GM11168 (cell line): ENCODE measurements around the gene HLA-C.
"Not testable (repeated sequence)": the region's sequence is repeated elsewhere in the genome, so short reads cannot be mapped to it uniquely, and the experiment has no call there.

Source experiments
- in situ Hi-C: fragments of 300-500 bp; cut with MboI; formaldehyde crosslinking; loops from one replicate; pipeline ENCODE4 v1.12.0; 2022; ENCODE audit warnings: low sequenced_read_pairs; ENCODE audit not compliant: unreplicated experiment

The HLA-C gene

DNA sequence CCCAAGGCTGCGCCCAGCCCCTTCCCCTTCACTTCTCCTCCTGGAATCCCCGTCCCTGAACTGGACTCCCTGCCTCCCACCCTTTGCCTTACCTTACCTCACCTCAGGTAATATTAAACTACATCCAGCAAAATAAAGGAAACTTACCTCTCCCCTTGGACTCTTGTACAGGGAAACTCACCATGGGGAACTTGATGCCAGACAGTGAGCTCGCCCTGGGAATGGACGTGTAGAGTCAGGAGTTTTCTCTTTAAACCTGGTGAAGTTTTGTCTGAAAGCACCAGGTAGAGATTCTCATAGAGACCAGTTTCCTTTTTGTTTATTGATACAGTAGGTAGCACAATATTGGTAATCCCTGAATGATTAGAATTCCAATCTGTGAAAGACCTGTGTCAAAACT lies 544 bp upstream of the HLA-C start:
- in situ Hi-C loops, result loop anchor here (5.0 kb wide), 1 partner anchor 1330 kb away; the partner anchor contains the start of gene HLA-A

DNA sequence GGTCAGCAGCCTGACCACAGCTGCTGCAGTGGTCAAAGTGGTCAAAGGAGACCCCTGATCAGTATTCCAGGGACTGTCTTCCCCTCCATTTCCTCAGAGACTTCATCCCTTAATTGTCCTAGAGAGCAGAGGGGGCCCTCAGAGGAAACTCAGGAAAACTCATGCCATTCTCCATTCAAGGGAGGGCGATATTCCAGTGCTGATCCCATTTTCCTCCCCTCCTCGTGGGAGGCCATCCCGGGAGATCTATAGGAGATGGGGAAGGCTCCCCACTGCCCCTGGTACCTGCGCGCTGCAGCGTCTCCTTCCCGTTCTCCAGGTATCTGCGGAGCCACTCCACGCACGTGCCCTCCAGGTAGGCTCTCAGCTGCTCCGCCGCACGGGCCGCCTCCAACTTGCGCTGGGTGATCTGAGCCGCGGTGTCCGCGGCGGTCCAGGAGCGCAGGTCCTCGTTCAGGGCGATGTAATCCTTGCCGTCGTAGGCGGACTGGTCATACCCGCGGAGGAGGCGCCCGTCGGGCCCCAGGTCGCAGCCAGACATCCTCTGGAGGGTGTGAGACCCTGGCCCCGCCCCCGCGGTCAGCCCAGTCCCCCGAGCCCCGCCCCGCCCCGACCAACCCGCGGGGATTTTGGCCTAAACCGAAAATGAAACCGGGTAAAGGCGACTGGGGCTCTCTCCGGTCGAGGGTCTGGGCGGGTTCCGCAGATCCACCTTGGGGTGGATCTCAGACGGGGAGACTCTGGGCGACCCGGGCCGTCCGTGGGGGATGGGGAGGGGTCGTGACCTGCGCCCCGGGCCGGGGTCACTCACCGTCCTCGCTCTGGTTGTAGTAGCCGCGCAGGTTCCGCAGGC lies 878 bp downstream of the HLA-C start:
- in situ Hi-C loops, result loop anchor here (5.0 kb wide), 1 partner anchor 1329 kb away; the partner anchor contains the start of gene HLA-A

DNA sequence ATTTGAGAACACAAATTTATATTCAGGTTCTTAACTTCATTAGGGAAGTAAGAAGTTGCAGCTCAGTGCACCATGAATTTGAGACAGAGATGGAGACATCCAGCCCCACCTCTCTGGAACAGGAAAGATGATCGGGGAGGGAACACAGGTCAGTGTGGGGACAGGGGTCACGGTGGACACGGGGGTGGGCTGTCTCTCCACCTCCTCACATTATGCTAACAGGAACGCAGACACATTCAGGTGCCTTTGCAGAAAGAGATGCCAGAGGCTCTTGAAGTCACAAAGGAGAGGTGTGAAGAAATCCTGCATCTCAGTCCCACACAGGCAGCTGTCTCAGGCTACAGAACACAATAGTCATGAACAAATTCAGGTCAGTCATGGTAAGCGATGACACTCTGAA lies 3.1 kb downstream of the HLA-C start:
- in situ Hi-C loops, result loop anchor here (5.0 kb wide), 1 partner anchor 83 kb away; no protein-coding TSS in a partner anchor

DNA sequence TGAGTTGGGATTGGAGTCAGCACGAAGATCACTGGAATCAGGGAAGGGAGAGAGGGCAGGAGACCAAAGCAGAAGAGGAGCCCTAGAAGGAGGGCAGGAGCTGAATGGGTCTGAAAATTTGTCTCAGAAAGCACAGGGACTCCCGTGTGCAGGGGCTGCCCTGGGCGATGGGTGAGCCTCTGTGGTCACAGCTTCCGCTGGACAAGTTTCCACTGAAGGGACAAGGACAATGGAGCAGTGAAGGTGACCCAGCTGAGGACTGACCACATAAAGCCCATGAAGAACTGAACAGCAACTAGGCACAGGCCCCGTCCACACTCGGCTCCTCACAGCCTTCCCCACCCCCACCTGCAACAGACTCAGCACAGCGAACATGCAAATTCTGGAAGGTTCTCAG lies 3.5 kb downstream of the HLA-C start:
- in situ Hi-C loops, result loop anchor here (5.0 kb wide), 1 partner anchor 84 kb away; no protein-coding TSS in a partner anchor

DNA sequence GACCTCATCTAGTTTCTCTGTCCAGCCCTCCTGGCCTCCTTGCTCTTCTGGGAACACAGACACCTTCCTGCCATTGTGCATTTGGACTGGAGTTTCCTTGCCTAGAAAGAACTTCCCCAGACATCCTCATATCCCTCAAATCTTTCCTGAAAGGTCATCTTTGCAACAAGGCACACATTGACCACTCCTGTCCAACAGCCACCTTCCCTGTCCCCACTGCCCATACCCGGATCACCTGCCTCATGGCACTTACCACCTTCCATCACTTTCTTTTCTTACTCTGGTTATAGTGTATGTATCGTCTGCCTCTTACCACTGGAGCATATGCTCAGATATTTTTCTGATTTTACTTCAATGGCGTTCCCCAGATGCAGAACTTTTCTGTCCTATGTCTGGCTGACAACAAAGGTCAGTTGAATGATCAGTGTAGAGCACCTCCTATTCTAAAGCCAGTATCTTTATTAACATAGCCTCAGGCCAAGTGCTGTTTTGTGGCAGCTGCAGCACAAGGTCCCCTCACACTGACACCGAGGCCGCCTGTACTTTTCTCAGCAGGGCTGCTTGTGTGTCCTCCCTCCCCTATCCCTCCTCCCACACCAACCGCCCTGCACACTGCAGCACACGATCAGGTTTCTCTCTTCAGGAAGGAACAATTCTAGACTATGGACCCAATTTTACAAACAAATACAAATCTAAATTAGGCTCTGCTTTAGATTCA lies 4.1 kb downstream of the HLA-C start:
- in situ Hi-C loops, result loop anchor here (5.0 kb wide), 1 partner anchor 84 kb away; no protein-coding TSS in a partner anchor

DNA sequence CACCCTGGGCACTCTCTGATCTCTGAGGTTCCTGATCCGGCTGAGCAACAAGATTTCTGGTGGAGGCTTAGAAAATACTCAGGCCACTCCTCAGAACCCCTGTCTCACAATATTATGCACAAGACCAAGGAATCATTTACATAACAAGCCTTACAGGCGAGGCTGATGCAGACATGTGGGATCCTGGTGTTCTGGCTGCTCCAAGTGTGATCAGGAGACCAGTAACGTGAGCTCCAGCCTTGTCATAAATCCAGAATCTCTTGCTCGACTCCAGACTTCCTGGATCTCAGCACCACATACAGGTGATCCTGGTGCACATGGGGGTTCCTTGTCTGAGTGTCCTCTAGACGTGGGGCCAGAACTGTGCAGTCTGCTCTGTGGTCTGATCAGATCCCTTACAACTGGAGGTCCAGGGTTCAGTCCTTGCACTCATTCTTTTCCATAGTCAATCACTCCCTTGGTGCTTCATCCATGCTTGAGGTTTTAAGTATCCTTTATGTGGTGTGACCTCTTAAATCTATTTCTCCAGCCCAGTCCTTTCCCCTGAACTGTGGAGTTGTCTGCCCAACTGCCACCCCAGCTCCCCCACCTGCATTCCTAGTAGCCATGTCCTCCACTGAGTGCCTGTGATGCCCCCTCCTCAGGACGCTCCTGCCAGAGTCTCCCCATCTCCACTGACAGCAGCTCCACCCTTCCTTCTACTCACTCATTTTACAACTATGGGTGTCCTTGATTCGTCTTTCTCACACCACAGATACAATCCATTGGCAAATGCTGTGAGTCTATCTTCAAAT lies 5.1 kb downstream of the HLA-C start:
- in situ Hi-C loops, result loop anchor here (5.0 kb wide), 1 partner anchor 86 kb away; no protein-coding TSS in a partner anchor

DNA sequence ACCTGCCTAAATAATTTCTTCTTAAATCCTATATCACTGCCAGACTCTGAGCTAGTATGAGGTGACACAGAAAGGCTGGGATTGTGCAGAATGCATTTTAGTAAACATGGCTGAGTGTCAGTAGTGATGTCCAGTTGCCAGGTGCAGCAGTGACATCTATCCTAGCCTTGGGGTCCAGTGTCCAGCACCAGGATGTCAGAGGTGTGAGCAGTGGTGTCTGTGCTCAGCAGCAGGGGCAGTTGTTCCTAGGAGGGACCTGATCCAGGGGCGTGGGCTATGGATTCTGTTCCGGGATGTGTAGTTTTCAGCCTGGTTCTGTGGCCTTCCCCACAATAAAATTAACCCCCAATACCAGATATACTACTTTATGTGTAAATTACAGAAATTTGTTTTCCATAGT lies 6.0 kb downstream of the HLA-C start:
- in situ Hi-C loops, result loop anchor here (5.0 kb wide), 1 partner anchor 86 kb away; no protein-coding TSS in a partner anchor

DNA sequence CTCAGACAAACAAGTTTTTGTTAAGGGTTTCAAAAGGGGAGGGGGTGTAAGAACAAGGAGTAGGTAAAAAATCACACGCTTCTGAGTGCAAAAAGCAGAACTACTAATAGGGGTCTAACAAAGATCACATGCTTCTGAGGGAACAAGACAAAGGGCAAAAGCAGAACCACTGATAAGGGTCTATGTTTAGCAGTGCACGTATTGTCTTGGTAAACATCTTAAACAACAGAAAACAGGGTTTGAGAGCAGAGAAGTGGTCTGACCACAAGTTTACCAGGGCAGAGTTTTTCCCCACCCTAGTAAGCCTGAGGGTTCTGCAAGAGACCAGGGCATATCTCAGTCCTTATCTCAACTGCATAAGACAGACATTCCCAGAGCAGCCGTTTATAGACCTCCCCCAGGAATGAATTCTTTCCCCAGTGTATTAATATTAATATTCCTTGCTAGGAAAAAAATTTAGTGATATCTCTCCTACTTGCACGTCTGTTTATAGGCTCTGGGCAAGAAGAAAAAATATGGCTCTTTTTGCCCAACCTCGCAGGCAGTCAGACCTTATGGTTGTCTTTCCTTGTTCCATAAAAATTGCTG lies 8.5 kb downstream of the HLA-C start:
- in situ Hi-C loops, result not testable (repeated sequence)

DNA sequence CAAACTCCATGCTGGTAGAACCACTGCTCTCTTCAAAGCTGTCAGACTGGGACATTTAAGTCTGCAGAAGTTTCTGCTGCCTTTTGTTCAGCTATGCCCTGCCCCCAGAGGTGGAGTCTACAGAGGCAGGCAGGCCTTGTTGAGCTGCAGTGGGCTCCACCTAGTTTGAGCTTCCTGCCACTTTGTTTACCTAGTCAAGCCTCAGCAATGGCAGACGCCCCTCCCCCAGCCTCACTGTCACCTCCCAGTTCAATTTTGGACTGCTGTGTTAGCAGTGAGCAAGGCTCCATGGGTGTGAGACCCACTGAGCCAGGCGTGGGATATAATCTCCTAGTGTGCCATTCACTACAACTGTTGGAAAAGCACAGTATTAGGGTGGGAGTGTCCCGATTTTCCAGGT lies 11.9 kb downstream of the HLA-C start:
- in situ Hi-C loops, result not testable (repeated sequence)

DNA sequence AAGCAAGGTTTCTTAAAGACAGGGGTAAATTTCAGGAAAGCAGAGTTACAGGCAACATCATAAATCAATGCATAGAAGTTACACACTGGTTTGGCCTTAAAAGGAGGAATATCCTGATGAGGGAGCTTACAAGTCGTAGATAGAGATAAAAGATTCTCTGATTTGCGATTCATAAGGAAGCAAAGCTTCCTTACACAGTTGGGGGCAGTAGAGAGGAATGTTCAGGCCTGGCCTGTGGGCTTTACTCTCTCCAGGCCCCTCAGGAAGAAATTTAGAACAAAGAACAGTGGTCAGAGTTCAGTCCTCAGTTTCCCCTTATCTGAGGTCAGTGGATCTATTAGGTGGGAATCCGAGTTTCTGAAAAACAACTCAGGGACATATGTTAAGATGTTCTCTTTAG lies 19.3 kb downstream of the HLA-C start:
- in situ Hi-C loops, result no loop called here

DNA sequence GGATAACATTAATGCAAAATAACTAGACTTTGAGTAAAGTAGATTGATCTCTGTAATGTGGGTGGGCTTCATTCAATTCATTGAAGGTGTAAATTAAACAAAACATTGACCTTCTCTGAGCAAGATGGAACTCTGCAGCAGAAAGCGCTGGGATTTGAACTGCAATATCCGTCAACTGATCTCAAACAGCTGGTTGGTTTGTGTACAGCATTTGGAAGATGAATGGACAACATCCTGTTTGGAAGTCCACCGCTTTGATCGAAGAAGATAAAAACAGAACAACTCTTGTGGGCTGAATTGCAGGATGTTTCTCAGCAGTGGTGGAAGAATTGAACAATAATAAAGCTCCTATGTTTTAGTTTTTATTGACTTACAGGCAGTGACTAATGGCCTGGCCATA lies 20.6 kb downstream of the HLA-C start:
- in situ Hi-C loops, result no loop called here

DNA sequence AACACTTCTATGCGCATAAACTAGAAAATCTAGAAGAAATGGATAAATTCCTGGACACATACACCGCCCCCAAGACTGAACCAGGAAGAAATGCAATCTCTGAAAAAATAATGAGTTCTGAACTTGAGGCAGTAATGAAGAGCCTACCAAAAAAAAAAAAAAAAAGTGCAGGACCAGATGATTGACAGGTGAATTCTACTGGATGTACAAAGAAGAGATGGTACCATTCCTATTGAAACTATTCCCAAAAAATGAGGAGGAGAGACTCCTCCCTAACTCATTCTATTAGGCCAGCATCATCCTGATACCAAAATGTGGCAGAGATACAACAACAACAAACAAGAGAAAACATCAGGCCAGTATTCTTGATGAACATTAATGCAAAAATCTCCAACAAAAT lies 22.7 kb downstream of the HLA-C start:
- in situ Hi-C loops, result no loop called here

DNA sequence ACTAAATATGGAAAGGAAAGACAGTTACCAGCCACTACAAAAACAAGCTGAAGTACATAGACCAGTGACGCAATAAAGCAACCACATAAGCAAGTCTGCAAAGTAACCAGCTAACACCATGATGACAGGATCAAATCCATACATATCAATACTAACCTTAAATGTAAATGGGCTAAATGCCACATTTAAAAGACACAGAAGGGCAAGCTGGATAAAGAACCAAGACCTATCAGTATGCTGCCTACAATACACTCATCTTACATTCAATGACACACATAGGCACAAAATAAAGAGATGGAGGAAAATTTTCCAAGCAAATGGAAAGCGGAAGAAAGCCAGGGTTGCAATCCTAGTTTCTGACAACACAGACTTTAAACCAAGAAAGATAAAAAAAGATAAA lies 24.1 kb downstream of the HLA-C start:
- in situ Hi-C loops, result no loop called here

DNA sequence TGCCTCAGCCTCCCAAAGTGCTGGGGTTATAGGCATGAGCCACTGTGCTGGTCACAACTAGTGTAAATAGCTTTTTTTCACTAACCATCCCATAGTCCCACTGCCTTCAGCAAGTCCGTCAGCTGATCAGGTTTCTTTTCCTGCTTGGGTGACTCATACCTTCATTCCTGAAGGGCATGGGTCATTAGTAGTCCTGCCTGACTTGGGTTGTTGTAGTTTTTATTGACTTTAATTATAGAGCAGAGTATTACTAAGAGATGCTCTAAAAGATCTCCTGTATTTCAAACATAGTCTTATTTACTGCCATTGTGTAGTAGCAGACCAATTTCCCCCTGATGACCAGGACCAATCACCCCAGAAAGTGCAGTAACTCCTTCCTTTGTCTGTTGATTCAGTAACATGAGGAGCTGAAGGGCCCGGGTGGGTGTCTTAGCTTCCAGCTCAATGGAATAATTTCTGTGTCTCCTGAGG lies 25.8 kb downstream of the HLA-C start:
- in situ Hi-C loops, result no loop called here

DNA sequence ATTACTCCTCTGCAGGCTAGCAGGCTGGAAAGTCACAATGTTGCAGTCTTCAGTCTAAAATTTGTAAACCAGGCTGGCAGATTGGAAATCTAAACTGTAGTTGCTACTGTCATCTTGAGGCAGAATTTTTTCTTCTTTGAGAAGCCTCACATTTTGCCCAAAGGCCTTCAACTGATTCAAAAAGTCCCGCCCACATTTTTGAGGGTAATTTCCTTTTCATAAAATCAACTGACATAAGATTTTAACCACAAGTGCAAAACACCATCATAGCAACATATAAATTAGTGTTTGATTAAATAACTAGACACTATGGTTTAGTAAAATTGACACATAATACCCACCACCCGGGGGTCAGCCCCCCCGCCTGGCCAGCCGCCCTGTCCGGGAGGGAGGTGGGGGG lies 28.4 kb downstream of the HLA-C start:
- in situ Hi-C loops, result no loop called here

DNA sequence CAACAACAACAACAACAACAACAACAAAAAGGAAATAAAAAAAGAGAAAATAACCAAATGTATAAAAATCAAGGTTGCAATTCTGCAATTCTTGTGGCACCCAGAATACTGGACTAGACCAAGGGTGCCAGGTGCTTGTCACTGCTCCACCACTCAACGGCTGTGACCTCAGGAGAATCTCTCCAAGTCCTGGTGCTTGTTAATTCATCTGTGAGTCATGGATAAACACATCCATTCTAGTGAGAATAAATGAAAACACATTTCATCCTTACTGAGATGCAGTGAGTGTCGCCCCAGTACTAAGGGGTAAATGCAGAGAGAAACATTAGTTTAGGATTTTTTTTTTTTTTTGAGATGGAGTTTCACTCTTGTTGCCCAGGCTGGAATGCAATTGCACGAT lies 32.0 kb downstream of the HLA-C start:
- in situ Hi-C loops, result no loop called here

DNA sequence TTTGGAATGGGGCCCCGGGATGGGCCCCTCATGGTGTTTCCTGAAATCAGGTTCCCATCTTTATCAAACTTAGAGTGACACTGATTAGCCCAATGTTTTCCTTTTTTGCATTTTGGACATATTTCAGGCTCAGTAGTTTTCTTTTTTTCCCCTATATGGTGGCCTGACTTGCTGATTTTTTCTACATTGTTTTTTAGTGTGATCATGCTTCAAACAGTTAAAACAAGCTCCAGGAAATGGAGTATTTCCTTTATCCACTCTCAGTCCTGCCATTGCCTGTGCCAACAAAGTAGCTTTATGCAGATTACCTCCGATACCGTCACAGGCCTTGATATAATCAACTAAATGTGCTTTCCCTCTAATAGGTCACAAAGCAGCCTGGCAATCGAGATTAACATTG lies 37.8 kb downstream of the HLA-C start:
- in situ Hi-C loops, result not testable (repeated sequence)

DNA sequence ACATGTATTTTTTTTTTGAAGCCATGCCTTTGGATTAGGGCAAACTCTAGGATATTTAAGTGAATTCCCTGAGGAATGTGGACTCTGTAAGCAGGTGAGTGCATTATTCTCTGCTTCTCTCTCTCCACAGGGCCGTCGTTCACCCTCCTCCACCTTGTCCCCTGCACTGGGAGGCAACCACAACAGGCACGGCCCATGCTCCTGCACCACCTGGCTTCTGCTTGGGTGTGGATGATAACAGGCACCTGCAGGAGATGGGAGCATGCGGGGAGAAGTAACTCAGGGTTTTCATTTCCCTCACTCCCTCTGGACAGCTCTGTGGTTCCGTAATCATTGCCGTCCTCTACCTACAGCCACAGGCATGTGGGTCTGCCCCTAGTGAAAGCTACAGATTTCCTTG lies 43.4 kb downstream of the HLA-C start:
- in situ Hi-C loops, result no loop called here

DNA sequence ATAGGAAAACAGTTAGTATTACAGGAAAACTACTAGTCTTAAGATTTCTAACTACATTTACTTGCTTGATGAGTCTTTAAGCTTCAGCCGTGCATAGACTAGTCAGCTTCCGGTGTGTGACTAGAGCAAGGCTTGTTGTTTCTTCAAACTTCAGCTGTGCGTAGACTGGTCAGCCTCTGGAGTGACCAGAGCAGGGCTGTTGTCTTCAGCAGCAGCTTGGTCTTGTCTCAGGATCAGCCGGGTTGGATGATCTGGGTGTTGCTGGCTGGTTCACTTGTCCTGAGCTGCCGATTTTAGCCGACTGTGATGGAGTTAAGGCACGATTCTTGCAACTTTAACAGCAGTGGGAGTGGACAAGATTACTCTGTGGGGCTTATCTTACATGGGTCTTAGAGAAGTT lies 44.7 kb downstream of the HLA-C start:
- in situ Hi-C loops, result no loop called here

DNA sequence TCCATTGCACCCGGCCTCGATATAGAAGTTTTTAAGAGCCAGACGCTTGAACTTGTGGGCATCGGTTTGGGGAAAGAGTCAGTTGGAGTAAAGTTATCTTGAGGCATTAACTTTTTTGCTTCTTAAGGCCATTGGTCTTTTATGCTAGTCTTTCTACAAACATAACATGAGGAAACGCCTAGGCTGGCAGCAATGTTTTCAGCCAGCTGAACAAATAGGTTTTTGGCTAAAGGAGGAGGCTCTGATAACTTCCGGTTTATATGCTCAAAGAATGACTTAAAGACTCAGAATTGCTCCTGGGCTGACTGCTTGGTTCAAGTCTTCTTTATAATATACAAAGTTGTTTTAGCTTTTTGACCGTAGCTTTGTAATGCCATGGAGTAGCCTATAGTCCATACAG lies 46.2 kb downstream of the HLA-C start:
- in situ Hi-C loops, result no loop called here
